Measurements from ENCODE around the gene DMWD. TPM values are rescaled to one million over a fixed set of nuclear protein-coding genes. Genes with fewer than 3 reads are reported as not detected.

Gene DMWD
- total RNA-seq, 1 donor from 2014 or later, result 91.0 TPM

- Mint-ChIP-seq H3K4me3 (ENCODE audit: unreplicated experiment) (no peak overlapping the region), H3K36me3 (ENCODE audit: unreplicated experiment) (peaks cover 27% of the 10 kb centered on the region), H3K4me1 (ENCODE audit: unreplicated experiment) (peaks cover 32% of the 10 kb centered on the region), H3K27ac (ENCODE audit: unreplicated experiment) (peak overlapping the region; percentile 31), H3K9me3 (ENCODE audit: unreplicated experiment) (no peaks in the 10 kb centered on the region), H3K27me3 (ENCODE audit: unreplicated experiment) (no peaks in the 10 kb centered on the region)
- peak; percentile 30 for TF ChIP-seq CTCF (IDR thresholded peaks at IDR 0.05)
- no peak for DNase-seq (ENCODE audit: extremely low spot score, unreplicated experiment)
These were observed 13.2 kb downstream of the DMWD start for GRCh38 chr19:45779231-45780145.

- DNase-seq (ENCODE audit: extremely low spot score, unreplicated experiment), result no peak
- peaks cover 32% of the 10 kb centered on the region for H3K36me3 Mint-ChIP-seq (ENCODE audit: unreplicated experiment)
- H3K27me3 Mint-ChIP-seq (ENCODE audit: unreplicated experiment), result no peaks in the 10 kb centered on the region
- peaks cover 19% of the 10 kb centered on the region for H3K4me1 Mint-ChIP-seq (ENCODE audit: unreplicated experiment)
- H3K9me3 Mint-ChIP-seq (ENCODE audit: unreplicated experiment), result no peaks in the 10 kb centered on the region
- no peak overlapping the region for H3K4me3 Mint-ChIP-seq (ENCODE audit: unreplicated experiment)
- no peak for TF ChIP-seq CTCF (IDR thresholded peaks at IDR 0.05)
- H3K27ac Mint-ChIP-seq (ENCODE audit: unreplicated experiment), result no peak overlapping the region
These were observed 14.5 kb downstream of the DMWD start for GRCh38 chr19:45778010-45778661.

- no peak for TF ChIP-seq CTCF (IDR thresholded peaks at IDR 0.05)
- H3K4me1 Mint-ChIP-seq (ENCODE audit: unreplicated experiment), result peaks cover 15% of the 10 kb centered on the region
- no peaks in the 10 kb centered on the region for H3K27me3 Mint-ChIP-seq (ENCODE audit: unreplicated experiment)
- H3K36me3 Mint-ChIP-seq (ENCODE audit: unreplicated experiment), result peaks cover 32% of the 10 kb centered on the region
- no peaks in the 10 kb centered on the region for H3K9me3 Mint-ChIP-seq (ENCODE audit: unreplicated experiment)
- no peak for DNase-seq (ENCODE audit: extremely low spot score, unreplicated experiment)
- H3K4me3 Mint-ChIP-seq (ENCODE audit: unreplicated experiment), result no peak overlapping the region
- no peak overlapping the region for H3K27ac Mint-ChIP-seq (ENCODE audit: unreplicated experiment)
These were observed 15.2 kb downstream of the DMWD start for GRCh38 chr19:45777395-45777961.

- Mint-ChIP-seq H3K27me3 (ENCODE audit: unreplicated experiment) (no peaks in the 10 kb centered on the region), H3K9me3 (ENCODE audit: unreplicated experiment) (no peaks in the 10 kb centered on the region), H3K27ac (ENCODE audit: unreplicated experiment) (no peak overlapping the region), H3K36me3 (ENCODE audit: unreplicated experiment) (peaks cover 36% of the 10 kb centered on the region), H3K4me1 (ENCODE audit: unreplicated experiment) (peaks cover 10% of the 10 kb centered on the region), H3K4me3 (ENCODE audit: unreplicated experiment) (no peak overlapping the region)
- TF ChIP-seq CTCF (IDR thresholded peaks at IDR 0.05), result no peak
- DNase-seq (ENCODE audit: extremely low spot score, unreplicated experiment), result no peak
These were observed 17.9 kb downstream of the DMWD start for GRCh38 chr19:45774765-45775164.

GRCh38 chr19:45773384-45773783, 19.3 kb downstream of the DMWD start:
- DNase-seq (ENCODE audit: extremely low spot score, unreplicated experiment), result no peak
- no peak for TF ChIP-seq CTCF (IDR thresholded peaks at IDR 0.05)
- H3K4me3 Mint-ChIP-seq (ENCODE audit: unreplicated experiment), result no peak overlapping the region
- no peaks in the 10 kb centered on the region for H3K9me3 Mint-ChIP-seq (ENCODE audit: unreplicated experiment)
- H3K4me1 Mint-ChIP-seq (ENCODE audit: unreplicated experiment), result peaks cover 13% of the 10 kb centered on the region
- no peak overlapping the region for H3K27ac Mint-ChIP-seq (ENCODE audit: unreplicated experiment)
- peaks cover 26% of the 10 kb centered on the region for H3K36me3 Mint-ChIP-seq (ENCODE audit: unreplicated experiment)
- H3K27me3 Mint-ChIP-seq (ENCODE audit: unreplicated experiment), result no peaks in the 10 kb centered on the region
